Transverse colon (tissue), 4 donors: Measurements from ENCODE around the gene SCAPER. TPM values are rescaled to one million over a fixed set of nuclear protein-coding genes. Genes with fewer than 3 reads are reported as not detected.

Experiments used
- DNase-seq: peaks from one replicate; pipeline ENCODE4 v3.0.0-alpha.2; 2019
- H3K27ac ChIP-seq, 4 donors: fragments of 200-600 bp; sonication (generic); 2 replicates each; pipeline ENCODE4 v1.5.1; 2016 to 2018; ENCODE audit warnings: inconsistent platforms in 4 of 4
- H3K27me3 ChIP-seq: fragments of 200-600 bp; sonication (generic); 2 replicates; pipeline ENCODE4 v1.5.1; 2017; ENCODE audit warnings: inconsistent platforms
- H3K36me3 ChIP-seq, 4 donors: fragments of 200-600 bp; sonication (generic); 2 replicates each; pipeline ENCODE4 v1.5.1; 2017 to 2019; ENCODE audit warnings: inconsistent platforms in 4 of 4
- H3K4me1 ChIP-seq, 4 donors: fragments of 200-600 bp; sonication (generic); 2 replicates each; pipeline ENCODE4 v1.5.1; 2017 to 2020; ENCODE audit warnings: inconsistent platforms in 4 of 4
- H3K4me3 ChIP-seq, 4 donors: fragments of 200-600 bp; sonication (generic); 1 replicate in 1 of 4; 2 replicates in 3 of 4; pipeline versions ENCODE4 v1.5.1 to v1.6.1; 2017 to 2019; ENCODE audit warnings: inconsistent platforms in 4 of 4
- H3K9me3 ChIP-seq, 2 donors: fragments of 200-600 bp; sonication (generic); 2 replicates each; pipeline ENCODE4 v1.5.1; 2017 to 2019; ENCODE audit warnings: inconsistent platforms in 2 of 2
- CTCF ChIP-seq, 5 experiments: fragments of 200-600 bp in 3 of 5; fragments of 450-650 bp in 2 of 5; sonication (generic) in 3 of 5; IDR thresholded peaks; 1 replicate in 2 of 5; 2 replicates in 3 of 5; pipeline ENCODE4 v1.5.1; 2016 to 2017; ENCODE audit warnings: antibody characterized with exemption in 5 of 5, inconsistent platforms in 3 of 5, mild to moderate bottlenecking in 2 of 5, moderate library complexity in 1 of 5
- EP300 ChIP-seq: sonication (generic); formaldehyde crosslinking; IDR thresholded peaks from one replicate; pipeline ENCODE4 v1.6.1; 2017; ENCODE audit warnings: antibody characterized with exemption, low read depth
- POLR2A ChIP-seq: fragments of 450-650 bp; IDR thresholded peaks from one replicate; pipeline ENCODE4 v1.6.1; 2016; ENCODE audit warnings: antibody characterized with exemption, mild to moderate bottlenecking, moderate library complexity
- POLR2AphosphoS5 ChIP-seq, 3 donors: sonication (generic); formaldehyde crosslinking; IDR thresholded peaks; one replicate each; pipeline ENCODE4 v1.6.1; 2016; ENCODE audit warnings: antibody characterized with exemption in 3 of 3
- WGBS, 2 donors: methylation state at CpG; one replicate each; pipeline ENCODE4 v1.1.5; 2018; ENCODE audit warnings: low coverage in 1 of 2; 5-methylcytosine and 5-hydroxymethylcytosine counted together
- in situ Hi-C, 4 donors: fragments of 200-750 bp; cut with MboI; loops; one replicate each; pipeline versions ENCODE4 v1.15.0 to v1.15.1; 2017; ENCODE audit warnings: low sequenced_read_pairs in 3 of 4, low pct_ligation_motif_present in 1 of 4, low pct_unique_long_range_greater_than_20kb in 1 of 4
- intact Hi-C: fragments of 100-400 bp; cut with DNase I; formaldehyde crosslinking; loops from one replicate; pipeline ENCODE4 v1.15.1; 2023; ENCODE audit warnings: low total_unique reads
- total RNA-seq, 4 donors: library from RNA; depleted of rRNA; stranded (reverse); fragments of >200 nt; gene quantifications; one replicate each; pipeline ENCODE4 v1.1.0, GENCODE V29; 2016

SCAPER gene
- total RNA-seq, 4 donors from 2014 or later: 31.8 to 121 (median 48.7) TPM

GRCh38 chr15:76951220-76951619, 46.1 kb upstream of the SCAPER start:
- Histone ChIP-seq H3K36me3 (peaks cover 0 to 9% (median 4%) of the 10 kb centered on the region in 4 donors), H3K27ac (no peak overlapping the region), H3K27me3 (no peaks in the 10 kb centered on the region), H3K4me1 (peaks cover 0 to 8% (median 5%) of the 10 kb centered on the region in 4 donors), H3K9me3 (no peaks in the 10 kb centered on the region), H3K4me3 (no peak overlapping the region)
- in situ Hi-C loops: no loop called here
- 100% methylated on average over 1 of the region's 1 CpG for WGBS, 2 donors
- intact Hi-C loops: no loop called here
- DNase-seq: no peak
- TF ChIP-seq POLR2AphosphoS5 (IDR thresholded peaks at IDR 0.05): no peak
- no peak for TF ChIP-seq CTCF (IDR thresholded peaks at IDR 0.05)
- no peak for TF ChIP-seq POLR2A
- no peak for TF ChIP-seq EP300

- no peaks in the 10 kb centered on the region for H3K27me3 ChIP-seq
- 55 to 69% methylated on average over 3 of the region's 3 CpGs for WGBS, 2 donors
- DNase-seq: no peak
- H3K4me1 ChIP-seq: no peaks in the 10 kb centered on the region
- TF ChIP-seq POLR2AphosphoS5 (IDR thresholded peaks at IDR 0.05) (no peak), POLR2A (no peak), CTCF (IDR thresholded peaks at IDR 0.05) (no peak), EP300 (no peak)
- H3K4me3 ChIP-seq: no peak overlapping the region
- no peak overlapping the region for H3K27ac ChIP-seq
- in situ Hi-C loops (no loop called here), intact Hi-C loops (no loop called here)
- H3K36me3 ChIP-seq: peaks cover 0 to 18% (median 4%) of the 10 kb centered on the region in 4 donors
- H3K9me3 ChIP-seq: no peaks in the 10 kb centered on the region
These were observed 42.3 kb upstream of the SCAPER start for GRCh38 chr15:76947454-76947853.

DNA sequence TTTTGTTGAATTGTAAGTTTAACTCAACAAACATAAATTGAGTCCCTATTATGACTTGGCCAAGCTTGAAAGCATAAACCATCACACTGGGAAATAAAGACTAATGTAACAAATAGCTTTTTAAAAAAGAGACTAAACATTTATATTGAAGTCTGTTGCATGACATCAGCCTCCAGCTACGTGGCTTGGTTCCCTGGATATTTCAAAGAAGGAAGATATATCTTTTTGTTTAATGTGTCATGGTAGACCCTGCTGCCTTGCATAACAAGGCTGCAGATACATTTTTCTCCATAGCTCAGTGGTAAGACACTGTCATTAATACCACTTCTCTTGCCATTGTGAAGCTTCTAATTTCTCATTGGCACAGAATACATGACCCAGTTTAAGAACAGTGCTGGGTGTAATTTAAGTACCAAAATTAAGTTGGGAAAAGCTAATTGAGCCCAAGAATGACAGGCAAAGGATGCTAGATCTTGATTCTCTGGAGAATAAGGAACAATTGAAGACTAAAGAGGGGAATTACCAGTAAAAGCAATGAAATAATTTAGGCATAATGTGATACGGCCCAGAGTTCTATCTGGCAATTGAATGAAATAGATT, 40.5 kb upstream of the SCAPER start:
- in situ Hi-C loops (no loop called here), intact Hi-C loops (no loop called here)
- no peak for DNase-seq
- Histone ChIP-seq H3K4me3 (no peak overlapping the region), H3K36me3 (peaks cover 0 to 15% (median 4%) of the 10 kb centered on the region in 4 donors), H3K27ac (peak overlapping the region in 2 of 4 donors; percentile 25 to 27), H3K9me3 (no peaks in the 10 kb centered on the region), H3K4me1 (no peaks in the 10 kb centered on the region), H3K27me3 (no peaks in the 10 kb centered on the region)
- no peak for TF ChIP-seq CTCF (IDR thresholded peaks at IDR 0.05)
- TF ChIP-seq EP300: no peak
- TF ChIP-seq POLR2A: no peak
- TF ChIP-seq POLR2AphosphoS5 (IDR thresholded peaks at IDR 0.05): no peak
- WGBS, 2 donors: 86 to 100% methylated on average over 1 to 2 of the region's 2 CpGs

- no peaks in the 10 kb centered on the region for H3K9me3 ChIP-seq
- DNase-seq: no peak
- H3K4me1 ChIP-seq: no peaks in the 10 kb centered on the region
- H3K4me3 ChIP-seq: no peak overlapping the region
- in situ Hi-C loops: no loop called here
- intact Hi-C loops: no loop called here
- peaks cover 0 to 11% (median 0%) of the 10 kb centered on the region in 4 donors for H3K36me3 ChIP-seq
- TF ChIP-seq CTCF (IDR thresholded peaks at IDR 0.05) (no peak), POLR2AphosphoS5 (IDR thresholded peaks at IDR 0.05) (no peak), EP300 (no peak), POLR2A (no peak)
- WGBS, 2 donors: 84 to 94% methylated on average over 2 of the region's 2 CpGs
- H3K27ac ChIP-seq: no peak overlapping the region
- no peaks in the 10 kb centered on the region for H3K27me3 ChIP-seq
These were observed 37.2 kb upstream of the SCAPER start for GRCh38 chr15:76942331-76942730.
